Epithelial cell of alveolus of lung (primary cell): ENCODE results near the gene WRAP73. TPM values are rescaled to one million over a fixed set of nuclear protein-coding genes. Genes with fewer than 3 reads are reported as not detected.

Experiments
- total RNA-seq: library from RNA; depleted of rRNA; stranded (reverse); fragments of >200 nt; gene quantifications from 2 replicates; pipeline ENCODE4 v1.2.1, GENCODE V29; 2015

Gene WRAP73
- 13.3 and 25.2 TPM in 2 replicates for total RNA-seq

GRCh38 chr1:3649342-3650247 lies at the start of gene WRAP73:
WRAP73 (minus strand) TSS chr1:3650103; CDS start chr1:3649999, 104 bp downstream.

GRCh38 chr1:3651930-3652547 lies 2.1 kb upstream of the WRAP73 start, which contains the start of gene TP73:
TP73 (plus strand) TSS chr1:3652516; CDS start chr1:3682366, 29,850 bp downstream.

GRCh38 chr1:3624200-3625136 lies 25.4 kb downstream of the WRAP73 start, which contains the start of gene TPRG1L:
TPRG1L (plus strand) TSS chr1:3625015; CDS start chr1:3625073, 58 bp downstream.

GRCh38 chr1:3611170-3612019 lies 38.5 kb downstream of the WRAP73 start, which contains the start of gene MEGF6:
MEGF6 (minus strand) TSS chr1:3611508; CDS start chr1:3611268, 240 bp downstream.

Other genes with a start within 250 kb of the WRAP73 start
- 0.08 and 1.2 TPM in 2 replicates for gene ARHGEF16, start 195.4 kb downstream of the WRAP73 start, total RNA-seq
- 2.8 and 3.8 TPM in 2 replicates for gene MEGF6, start 38.6 kb downstream of the WRAP73 start, total RNA-seq
- 14.4 and 22.6 TPM in 2 replicates for gene TPRG1L, start 25.1 kb downstream of the WRAP73 start, total RNA-seq
- gene TP73, start 2.4 kb upstream of the WRAP73 start, total RNA-seq = 0.16 and 0.26 TPM in 2 replicates
- gene CCDC27, start 102.3 kb upstream of the WRAP73 start, total RNA-seq = not detected in 2 replicates
- 0.39 and 19.9 TPM in 2 replicates for gene SMIM1, start 122.6 kb upstream of the WRAP73 start, total RNA-seq
- gene LRRC47, start 146.4 kb upstream of the WRAP73 start, total RNA-seq = 29.4 and 30.9 TPM in 2 replicates
- gene CEP104, start 207.1 kb upstream of the WRAP73 start, total RNA-seq = 11.1 and 16.4 TPM in 2 replicates
- gene DFFB, start 207.4 kb upstream of the WRAP73 start, total RNA-seq = 9.8 and 13.2 TPM in 2 replicates